ENCODE results near the gene KIF26B.
"Not testable (repeated sequence)": the region's sequence is repeated elsewhere in the genome, so short reads cannot be mapped to it uniquely, and the experiment has no call there.

KIF26B gene

GRCh38 chr1:245290836-245291235 lies 136.1 kb downstream of the KIF26B start:
- no peak for DNase-seq

- no peak for DNase-seq
These were observed 136.6 kb downstream of the KIF26B start for GRCh38 chr1:245291351-245291750.

- DNase-seq = no peak
These were observed 137.4 kb downstream of the KIF26B start for GRCh38 chr1:245292141-245292540.

GRCh38 chr1:245292553-245292952 lies 137.8 kb downstream of the KIF26B start:
- no peak for DNase-seq

GRCh38 chr1:245294020-245294419 lies 139.2 kb downstream of the KIF26B start:
- no peak for DNase-seq

GRCh38 chr1:245298781-245299180 lies 144.0 kb downstream of the KIF26B start:
- no peak for DNase-seq

- DNase-seq = no peak
These were observed 146.4 kb downstream of the KIF26B start for GRCh38 chr1:245301162-245301580.

GRCh38 chr1:245301921-245302320 lies 147.1 kb downstream of the KIF26B start:
- no peak for DNase-seq

GRCh38 chr1:245304698-245305097 lies 149.9 kb downstream of the KIF26B start:
- DNase-seq = no peak

- DNase-seq = no peak
These were observed 151.2 kb downstream of the KIF26B start for GRCh38 chr1:245306020-245306419.

GRCh38 chr1:245306628-245307410 lies 152.0 kb downstream of the KIF26B start:
- no peak for DNase-seq

GRCh38 chr1:245310571-245311531 lies 156.1 kb downstream of the KIF26B start:
- no peak for DNase-seq

GRCh38 chr1:245311887-245312536 lies 157.2 kb downstream of the KIF26B start:
- DNase-seq = no peak

- DNase-seq = no peak
These were observed 158.8 kb downstream of the KIF26B start for GRCh38 chr1:245313576-245313975.

GRCh38 chr1:245316784-245317183 lies 162.0 kb downstream of the KIF26B start:
- DNase-seq = no peak

GRCh38 chr1:245317217-245317616 lies 162.4 kb downstream of the KIF26B start:
- DNase-seq = no peak

GRCh38 chr1:245319094-245319493 lies 164.3 kb downstream of the KIF26B start:
- DNase-seq = no peak

GRCh38 chr1:245322673-245323072 lies 167.9 kb downstream of the KIF26B start:
- DNase-seq = no peak

- not testable (repeated sequence) for DNase-seq
These were observed 169.0 kb downstream of the KIF26B start for GRCh38 chr1:245323765-245324164.

GRCh38 chr1:245325922-245326795 lies 171.4 kb downstream of the KIF26B start:
- DNase-seq = no peak

- no peak for DNase-seq
These were observed 172.6 kb downstream of the KIF26B start for GRCh38 chr1:245327360-245327759.

- no peak for DNase-seq
These were observed 173.1 kb downstream of the KIF26B start for GRCh38 chr1:245327842-245328241.
